Stimulated activated CD4-positive, alpha-beta T cell treated with anti-CD3 and anti-CD28 coated beads, Interleukin-4, amount 100 ng/mL, for 24 hours (primary cell): ENCODE results near the gene SCAMP5.
A peak's percentile ranks its signal among the peaks of the same experiment; 100 is the strongest.

Experiments used
- DNase-seq: peaks from one replicate; pipeline ENCODE4 v3.0.0-alpha.2; 2020

The SCAMP5 gene, protein sequence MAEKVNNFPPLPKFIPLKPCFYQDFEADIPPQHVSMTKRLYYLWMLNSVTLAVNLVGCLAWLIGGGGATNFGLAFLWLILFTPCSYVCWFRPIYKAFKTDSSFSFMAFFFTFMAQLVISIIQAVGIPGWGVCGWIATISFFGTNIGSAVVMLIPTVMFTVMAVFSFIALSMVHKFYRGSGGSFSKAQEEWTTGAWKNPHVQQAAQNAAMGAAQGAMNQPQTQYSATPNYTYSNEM

DNA sequence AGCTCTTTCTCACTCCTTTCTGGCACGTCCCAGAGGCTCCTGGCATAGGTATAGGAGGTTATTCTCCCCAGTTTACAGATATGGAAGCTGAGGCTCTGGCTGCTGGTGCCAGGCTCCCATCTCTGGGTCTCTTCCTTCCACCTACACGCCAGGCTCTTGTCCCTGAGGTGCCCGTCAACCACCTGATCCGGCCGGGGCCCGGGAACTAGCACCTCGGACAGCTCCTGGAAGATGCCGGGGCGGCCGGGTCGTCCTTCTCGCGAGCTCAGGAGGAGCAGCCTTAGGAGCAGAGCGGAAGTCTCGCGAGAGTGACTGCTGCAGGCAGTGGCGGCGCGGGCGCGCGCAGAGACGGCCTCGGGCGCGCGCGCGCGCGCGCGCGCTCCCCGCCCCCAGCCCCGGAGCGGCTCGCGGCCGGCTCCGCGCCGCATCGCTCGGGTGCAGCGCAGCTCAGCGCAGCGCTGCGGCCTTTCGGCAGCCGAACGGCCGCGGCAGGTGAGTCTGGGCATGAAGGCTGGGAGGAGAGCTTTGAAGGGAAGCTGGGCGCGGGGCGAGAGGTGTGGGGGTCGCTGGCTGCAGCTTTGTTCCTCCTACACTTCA, at the start of gene SCAMP5:
SCAMP5 (plus strand) TSS at position 382 of the 597 bp plus-strand sequence. CDS start 16,277 bp downstream, outside the sequence.
- DNase-seq: peak; percentile 95

DNA sequence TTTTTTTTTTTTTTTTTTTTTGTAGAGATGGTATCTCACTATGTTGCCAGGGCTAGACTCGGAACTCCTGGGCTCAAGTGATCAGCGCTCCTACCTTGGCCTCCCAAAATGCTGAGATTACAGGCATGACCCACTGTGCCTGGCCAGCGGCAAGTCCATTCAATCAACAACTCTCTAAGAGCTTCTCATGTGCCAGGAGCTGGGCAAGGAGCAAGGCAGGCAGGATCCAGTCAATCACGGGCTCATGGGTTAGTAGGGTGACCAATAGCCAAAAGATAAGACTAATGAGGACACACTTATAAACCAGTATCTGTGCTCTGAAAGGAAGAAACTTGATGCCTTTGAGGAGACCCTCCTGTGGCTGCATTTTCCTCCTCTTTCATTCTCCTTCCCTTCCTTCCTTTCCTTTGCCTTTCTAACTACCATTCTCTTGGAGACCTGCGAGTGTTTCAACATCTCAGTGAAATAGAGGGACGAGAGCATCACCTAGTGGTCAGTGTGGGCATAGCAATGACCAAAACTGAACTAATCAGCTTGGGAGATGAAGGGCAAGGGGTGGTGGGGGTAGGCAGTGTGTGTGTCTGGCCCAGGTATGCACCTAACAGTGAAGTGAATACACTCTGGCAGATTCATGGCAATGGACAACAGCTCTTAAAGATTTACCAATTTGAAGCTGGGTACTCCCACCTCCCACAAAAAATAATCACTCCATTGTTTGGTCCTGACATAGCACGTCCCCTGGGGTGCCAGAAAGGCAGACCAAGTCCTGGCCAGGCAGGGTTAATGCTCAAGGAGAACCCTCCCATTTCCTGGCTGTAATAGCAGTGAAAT, 45.1 kb upstream of the SCAMP5 start:
- DNase-seq: peak; percentile 84

DNA sequence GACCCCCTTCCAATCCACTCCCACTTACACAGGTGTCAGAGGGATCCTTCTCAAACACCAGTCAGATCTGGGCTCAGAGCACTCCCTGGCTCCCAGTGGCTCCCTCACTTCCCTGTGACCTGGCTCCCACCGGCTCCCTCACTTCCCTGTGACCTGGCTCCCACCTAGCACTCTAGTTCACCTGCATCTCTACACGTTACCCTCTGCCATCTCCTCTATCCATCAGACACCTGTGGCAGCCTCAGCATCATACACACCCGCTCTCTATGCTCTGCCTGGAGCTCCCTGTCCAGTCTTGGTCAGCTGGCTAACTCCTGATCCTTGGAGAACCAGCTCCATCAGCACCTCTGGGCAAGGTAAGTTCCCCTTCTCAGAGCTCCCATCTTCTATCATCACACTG, 44.4 kb upstream of the SCAMP5 start:
- DNase-seq: no peak

DNA sequence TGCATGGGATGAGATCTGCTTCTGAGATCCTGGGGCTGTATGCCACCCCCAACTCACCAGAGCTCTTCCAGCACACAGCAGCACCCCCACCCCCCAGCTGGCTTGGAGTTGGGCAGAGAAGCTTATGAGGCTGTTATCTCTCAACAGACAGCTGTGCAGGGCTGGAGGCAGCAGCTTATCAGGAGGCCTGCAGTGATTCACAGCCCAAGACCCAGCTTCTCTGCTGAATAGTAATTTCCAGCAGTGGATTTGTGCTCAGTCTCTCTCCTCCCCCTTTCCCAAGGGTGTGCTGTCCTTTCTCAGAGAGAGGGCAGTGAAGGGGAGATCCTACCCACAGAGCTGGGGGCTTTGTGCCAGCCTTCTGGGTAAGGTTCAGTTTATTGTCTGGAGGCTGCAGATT, 40.8 kb upstream of the SCAMP5 start:
- no peak for DNase-seq

DNA sequence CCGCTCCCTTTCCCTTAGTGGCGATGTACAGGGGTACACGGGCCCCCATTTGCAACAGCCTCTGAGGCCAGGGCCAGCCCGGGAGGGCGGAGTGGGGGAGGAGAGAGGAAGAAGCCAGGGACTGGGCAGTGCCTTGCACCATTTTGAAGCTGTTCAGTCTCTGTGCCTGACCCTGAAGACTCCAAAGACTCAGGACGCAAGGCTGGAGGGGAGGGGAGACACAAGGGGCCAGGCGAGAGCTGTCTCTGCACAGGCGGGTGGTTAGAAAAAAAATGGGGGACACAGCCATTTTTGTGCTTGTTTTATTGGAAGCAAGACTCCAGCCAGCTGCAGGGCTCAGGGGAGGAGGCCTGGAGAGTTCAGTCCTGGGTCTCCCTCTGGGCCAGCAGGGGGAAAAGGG, 40.3 kb upstream of the SCAMP5 start:
- no peak for DNase-seq

DNA sequence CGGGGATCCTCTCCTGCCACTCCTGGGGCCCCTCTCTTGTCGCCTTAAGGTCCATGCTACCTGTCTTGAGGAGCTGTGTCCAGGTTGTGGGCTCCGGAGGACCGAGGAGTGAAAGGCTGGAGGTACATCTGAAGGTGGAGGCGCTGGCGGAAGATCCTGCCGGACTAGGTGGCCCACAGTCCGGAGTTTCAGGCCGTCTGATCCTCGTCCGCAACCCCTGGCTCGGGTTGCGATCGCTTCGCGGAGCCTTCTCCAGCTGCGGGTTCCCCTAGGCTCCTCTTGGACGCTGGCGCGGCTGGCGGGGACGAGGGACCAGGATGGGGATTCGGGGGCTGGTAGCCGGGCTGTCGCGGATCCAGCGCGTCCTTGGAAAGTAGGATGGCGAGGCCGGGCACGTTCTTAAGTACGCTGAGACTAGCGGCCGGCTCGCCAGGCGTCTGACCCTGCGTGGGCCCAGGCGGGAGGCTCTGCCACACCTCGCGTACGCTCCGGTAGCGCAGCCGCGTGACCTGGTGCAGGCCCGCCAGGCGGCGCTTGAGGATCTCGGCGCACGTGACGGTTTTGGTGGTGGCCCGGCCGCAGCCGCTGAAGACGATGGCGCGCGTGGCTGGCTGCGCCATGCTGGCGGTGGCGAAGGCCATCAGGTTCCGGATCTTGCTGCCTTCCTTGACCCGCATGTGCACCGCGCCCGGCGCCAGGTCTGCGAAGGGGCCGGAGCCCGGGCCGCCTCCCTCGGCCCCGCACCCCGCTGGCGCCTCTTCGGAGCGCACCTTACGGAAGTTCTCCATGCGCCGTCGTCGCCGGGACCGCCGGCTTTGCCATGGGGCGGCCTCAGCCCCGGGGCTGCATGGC, 39.3 kb upstream of the SCAMP5 start:
- peak; percentile 72 for DNase-seq

DNA sequence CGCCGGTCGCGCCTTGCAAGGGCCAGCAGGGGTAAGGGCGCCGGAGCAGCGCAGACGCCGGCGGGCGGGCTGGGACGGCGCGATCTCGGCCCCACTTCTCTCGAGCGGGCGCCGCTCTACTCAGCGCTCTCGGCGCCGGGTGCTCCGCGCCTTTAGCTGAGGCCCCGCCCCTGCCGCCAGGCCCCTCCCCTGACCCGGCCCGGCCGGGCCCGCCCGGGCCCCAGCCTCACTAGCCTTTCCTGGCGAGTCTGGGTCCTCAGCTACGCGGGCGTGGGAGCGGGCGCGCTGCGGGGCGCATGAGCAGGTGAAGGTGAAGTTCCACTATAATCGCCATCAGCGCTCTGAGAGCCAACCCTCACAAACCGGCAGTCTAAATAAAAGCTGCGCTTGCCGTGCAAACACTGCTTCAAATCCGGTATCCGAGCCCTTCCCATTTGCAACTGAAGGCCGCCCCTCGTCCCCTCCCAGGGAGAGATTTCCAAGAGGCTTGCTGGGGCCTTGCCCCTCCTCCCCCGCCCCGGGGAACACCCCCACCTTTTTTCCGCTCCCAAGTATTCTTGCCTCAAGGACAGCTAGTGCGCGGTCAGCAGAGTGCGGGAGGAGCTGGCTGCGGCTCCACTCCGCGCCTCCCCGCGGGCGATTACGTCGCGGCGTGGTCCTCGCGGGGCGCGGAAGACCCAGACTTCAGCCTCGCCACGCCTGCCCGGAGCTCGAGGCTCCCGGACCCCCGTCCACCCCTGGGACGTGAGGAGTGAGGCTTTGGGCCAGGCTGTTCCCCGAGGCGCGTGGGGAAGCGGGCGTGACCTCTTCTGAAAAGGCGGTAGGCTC, 38.5 kb upstream of the SCAMP5 start, which contains the start of gene RPP25:
RPP25 (minus strand) TSS at position 125 of the 828 bp plus-strand sequence. CDS start 189 bp downstream, outside the sequence.
- peak; percentile 71 for DNase-seq

DNA sequence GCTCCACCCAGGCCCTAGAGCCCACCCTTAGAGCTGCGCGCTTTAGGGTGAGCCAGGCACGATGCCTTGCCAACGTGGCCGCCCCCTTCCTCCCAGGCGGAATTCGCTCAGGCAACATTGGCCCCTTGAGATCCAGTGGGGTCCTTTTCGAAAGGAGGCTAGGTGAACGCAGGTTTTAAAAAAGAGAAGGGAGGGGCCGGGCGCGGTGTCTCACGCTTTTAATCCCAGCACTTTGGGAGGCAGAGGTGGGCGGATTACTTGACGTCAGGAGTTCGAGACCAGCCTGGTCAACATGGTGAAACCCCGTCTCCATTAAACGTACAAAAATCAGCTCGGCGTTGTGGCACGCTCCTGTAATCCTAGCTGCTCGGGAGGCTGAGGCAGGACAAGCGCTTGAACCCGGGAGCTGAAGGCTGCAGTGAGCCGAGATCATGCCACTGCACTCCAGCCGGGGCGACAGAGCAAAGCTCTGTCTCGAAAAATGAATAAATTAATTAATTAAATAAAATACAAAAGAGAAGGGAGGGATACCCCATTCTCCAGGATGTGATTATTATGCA, 37.8 kb upstream of the SCAMP5 start:
- no peak for DNase-seq

DNA sequence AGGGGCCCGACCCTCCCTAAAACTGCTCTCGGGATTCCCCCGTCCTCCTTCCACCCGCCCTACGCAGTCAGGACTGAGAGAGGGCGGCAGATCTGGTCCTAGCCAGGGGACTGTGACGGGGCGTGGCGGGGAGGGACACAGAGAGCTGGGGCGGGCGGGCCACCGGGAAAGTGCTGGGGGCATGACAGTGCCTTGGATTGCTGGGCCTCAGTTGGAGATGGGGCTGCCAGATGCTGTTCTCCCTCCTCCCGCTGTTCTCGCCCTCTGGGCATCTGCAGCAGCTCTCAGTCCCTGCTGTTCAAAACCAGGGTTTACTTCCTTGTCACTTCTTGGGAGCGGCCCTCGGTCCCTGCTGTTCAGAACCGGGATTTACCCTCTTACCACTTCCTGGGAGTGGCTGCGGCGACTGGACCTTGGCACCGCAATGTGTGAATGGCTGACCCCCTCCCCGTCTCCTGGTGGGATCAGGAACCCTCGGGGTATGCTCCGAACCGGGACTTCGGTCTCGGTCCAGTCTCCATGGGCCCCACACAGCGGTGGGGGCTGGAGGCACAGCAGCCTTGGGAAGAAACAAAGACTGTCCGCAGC, 36.9 kb upstream of the SCAMP5 start:
- no peak for DNase-seq

DNA sequence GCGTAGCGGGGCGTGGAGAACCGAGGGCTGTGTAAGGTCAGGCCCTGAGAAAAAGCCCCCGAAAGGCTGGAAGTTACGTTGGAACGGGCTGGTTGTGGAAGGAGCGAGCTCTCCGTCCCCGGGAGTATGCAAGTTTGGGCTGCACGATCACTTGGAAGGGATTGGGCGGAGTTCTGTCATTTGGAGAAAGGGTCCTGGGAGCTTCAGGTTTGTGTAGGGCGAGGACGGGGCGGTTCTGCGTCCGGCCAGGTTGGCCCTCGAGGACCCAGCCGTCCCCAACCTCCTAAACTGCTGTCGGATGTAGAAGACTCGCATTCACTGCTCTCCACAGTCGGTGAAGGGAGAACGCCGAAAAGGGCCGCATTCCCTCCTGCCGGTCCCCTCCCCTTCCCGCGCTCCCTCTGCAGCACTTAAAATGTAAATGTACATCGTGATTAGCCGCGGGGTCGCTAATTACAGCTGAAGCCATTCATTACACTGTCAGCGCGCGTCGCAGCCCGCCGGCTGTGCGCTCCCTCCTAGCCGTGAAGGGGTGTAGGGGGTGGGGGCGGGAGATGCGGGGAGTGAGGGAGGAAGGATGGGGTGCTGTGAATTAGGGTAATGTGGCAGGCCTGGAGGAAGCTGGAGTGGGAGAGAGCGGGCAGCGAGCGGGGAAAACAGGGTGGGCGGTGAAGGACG, 36.3 kb upstream of the SCAMP5 start:
- DNase-seq: no peak

DNA sequence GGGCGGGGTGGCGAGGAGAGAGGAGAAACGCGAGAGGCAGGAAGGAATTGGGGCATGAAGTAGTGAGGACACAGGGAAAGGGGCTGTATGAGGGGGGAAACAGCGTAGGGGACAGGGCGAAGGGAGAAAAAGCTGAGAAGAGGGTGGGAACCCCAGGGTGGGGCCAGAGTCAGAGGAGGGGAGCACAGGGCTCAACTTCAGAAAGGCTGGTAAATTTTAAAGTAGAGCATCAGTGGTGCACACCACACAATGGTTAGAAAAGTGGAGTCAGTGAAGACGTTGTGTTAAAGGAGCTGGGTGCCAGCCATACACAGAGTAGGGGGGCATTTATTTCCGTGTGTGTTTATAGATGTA, 35.8 kb upstream of the SCAMP5 start:
- DNase-seq: no peak

DNA sequence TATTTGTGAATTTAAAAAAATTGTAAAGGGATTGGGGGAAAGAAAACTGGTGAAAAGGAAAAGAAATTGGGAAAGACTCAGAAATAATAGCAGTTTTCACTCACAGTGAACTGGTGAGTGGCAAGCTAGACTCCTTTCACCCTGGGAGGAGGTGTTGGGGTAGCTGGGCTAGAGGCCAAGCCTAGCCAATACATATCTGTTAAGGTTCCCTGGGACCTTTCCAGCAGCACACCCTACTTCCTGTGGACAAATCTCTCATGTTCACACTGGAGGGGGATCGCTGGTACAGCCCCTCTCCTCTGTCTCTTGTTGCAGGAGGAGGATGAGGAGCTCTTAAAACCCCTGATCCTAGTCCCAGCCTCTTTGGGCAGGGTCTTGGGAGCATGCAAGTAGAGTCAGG, 35.1 kb upstream of the SCAMP5 start:
- no peak for DNase-seq

DNA sequence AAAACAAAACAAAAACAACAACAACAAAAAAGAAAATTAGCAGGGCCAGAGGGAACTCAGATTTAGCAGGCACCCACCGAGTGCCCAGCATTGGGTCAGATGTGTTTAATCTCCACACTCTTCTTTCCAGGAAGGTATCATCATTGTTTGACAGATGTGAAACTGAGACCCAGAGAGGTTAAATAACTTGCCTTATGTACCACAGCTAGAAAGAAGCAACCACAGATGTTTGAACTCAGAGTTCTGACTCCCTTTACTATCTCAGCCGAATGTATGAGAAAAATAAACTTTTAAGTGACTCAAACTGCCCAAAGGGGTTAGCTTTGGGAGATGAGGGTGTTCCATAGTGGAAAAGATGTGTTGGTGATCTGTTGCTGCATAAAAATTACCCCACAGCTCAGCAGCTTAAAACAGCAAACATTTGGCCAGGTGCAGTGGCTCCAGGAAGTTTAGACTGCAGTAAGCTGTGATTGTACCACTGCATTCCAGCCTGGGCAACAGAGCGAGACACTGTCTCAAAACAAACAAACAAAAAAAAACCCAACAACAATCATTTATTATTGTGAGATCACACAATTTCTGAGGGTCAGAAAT, 34.3 kb upstream of the SCAMP5 start:
- no peak for DNase-seq

DNA sequence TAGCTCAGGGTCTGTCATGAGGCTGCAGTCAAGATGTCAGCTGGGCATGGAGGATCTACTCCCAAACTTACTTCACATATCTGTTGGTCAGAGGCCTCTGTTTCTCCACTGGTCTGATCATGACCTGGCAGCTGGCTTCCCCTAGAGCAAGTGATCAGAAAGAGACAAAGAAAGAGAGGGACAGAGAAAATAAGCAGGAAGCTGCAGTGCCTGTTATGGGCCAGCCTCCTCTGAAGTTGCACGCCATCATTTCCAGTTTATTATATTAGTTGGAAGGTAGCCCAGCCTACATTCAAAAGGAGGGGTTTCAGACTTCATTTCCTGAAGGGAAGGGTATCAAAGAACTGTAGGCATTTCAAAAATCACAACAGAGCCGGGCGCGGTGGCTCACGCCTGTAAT, 33.7 kb upstream of the SCAMP5 start:
- no peak for DNase-seq

DNA sequence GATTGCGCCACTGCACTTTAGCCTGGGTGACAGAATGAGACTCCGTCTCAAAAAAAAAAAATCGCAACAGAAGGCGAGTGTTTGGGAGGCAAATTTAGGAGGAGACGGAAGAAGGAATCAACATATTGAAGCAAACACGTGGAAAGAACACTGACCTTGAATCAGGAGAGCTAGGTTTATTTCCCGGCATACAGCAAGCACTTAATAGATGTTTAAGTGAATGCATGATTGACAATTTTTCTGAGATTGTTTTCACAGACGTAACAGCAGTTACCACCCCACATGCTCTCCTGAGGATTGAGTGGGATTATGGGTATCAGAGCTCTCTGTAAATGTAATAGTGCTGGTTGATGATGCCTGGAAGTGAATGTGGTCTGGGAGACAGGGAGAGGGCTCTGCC, 33.1 kb upstream of the SCAMP5 start:
- DNase-seq: no peak

DNA sequence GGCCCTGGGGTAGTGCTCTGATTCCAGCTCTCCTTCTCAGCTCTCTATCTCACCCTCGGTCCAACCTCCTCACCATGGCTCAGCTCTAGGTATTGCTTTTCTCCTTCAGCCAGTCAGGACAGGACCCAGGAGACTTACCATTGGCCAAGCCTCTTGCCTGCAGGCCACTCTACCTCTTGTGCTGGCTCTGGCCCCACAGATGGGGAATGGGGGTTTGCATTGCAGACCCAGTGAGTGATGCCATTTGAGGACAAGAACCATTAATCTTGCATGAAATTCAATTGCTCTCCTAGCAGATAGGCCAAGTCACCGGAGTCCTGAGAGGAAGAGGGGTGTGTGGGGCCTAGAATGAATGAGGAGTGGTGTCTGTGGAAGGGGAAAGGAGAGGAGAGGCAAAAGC, 32.7 kb upstream of the SCAMP5 start:
- no peak for DNase-seq

DNA sequence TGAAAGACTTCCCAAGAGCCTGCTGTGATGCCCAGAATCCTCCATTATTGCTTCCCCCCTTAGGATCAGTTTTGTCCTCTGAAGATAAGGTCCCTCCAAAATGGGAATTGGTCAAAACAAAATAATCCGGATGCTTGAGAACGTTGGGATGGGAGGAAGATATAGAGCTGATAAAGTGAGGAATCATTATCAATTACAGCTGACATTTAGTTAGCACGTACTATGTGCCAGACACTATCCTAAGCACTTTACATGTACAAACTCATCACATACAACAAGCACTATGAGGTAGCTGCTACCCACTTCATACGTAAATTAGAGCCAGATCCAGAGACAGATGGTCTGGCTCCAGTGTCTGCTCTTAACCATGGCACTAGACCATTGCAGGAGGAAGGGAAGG, 32.1 kb upstream of the SCAMP5 start:
- DNase-seq: no peak

DNA sequence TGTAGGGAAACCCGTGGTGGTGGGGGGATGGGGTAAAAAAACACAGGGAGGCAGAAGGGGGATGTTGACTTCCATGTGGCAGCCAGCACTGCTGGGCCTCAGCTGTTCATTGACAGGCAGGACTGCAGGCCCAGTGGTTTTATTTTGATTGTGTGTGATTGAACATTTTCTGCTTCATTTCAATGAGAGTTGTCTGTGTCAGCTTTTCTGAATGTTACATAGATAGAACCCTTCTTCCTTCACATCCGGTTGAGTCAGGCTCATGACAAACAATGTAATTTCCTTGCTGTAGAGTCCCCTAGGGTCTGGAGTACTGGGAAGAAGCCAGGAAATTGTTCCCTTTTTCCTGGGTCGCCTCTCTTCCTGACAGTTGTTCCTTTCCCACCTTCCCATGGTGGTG, 30.6 kb upstream of the SCAMP5 start:
- no peak for DNase-seq

DNA sequence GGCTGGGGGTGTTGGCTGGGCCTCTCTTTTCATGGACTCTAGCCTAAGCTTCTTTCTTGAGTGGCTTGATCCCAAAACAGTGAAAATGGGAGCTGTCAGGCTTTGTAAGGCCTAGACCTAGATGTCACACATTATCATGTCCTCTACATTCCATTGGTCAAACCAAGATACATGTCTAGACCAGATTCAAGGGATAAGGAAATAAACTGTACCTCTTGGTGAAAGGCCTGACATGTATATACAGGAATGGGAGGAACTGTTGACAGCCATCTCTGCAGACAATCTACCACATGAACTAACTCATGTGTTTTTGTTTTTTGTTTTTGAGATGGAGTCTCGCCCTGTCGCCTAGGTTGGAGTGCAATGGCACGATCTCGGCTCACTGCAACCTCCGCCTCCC, 27.7 kb upstream of the SCAMP5 start:
- DNase-seq: no peak

DNA sequence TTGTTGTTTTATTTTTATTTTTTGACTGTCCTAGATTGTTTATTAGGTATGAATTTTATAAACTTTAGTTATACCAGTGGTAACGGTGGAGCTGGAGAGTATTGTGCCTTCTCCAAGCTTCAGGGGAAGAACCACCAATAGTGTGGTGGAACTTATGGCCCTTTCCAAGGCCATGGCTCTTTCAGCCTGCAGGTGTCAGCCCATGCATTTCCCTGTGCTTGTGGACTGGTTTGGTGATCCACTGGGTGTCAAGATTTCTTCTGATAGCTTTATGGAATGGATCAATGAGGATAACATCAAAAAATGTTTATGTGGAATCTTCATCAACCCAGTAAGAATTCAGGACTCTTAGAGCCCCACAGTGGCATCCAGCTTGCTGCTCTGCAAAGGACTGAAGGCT, 19.2 kb upstream of the SCAMP5 start:
- no peak for DNase-seq
